Psoas muscle (tissue), 8 donors: ENCODE results near the gene IFIT2. TPM values are rescaled to one million over a fixed set of nuclear protein-coding genes. Genes with fewer than 3 reads are reported as not detected.

Experiments used
- ATAC-seq, 4 donors: fragments of 200-7000 bp; cut with Tn5 transposase; one replicate each; pipeline ENCODE4 v1.9.1; 2020; ENCODE audit warnings: moderate library complexity in 3 of 4, mild to moderate bottlenecking in 2 of 4
- DNase-seq, 2 donors: peaks; one replicate each; pipeline ENCODE4 v3.0.0-alpha.2; 2020
- H3K27ac ChIP-seq: fragments of 200-600 bp; one replicate; pipeline ENCODE4 v1.8.0; 2022
- H3K27me3 ChIP-seq, 3 donors: fragments of 200-600 bp in 1 of 3; one replicate each; pipeline versions ENCODE4 v1.6.1 to v1.8.0; 2013 to 2022; ENCODE audit warnings: low read length in 2 of 3, mild to moderate bottlenecking in 2 of 3, moderate library complexity in 1 of 3; ENCODE audit not compliant: insufficient read depth in 3 of 3
- H3K36me3 ChIP-seq, 2 donors: fragments of 200-600 bp in 1 of 2; one replicate each; pipeline versions ENCODE4 v1.6.1 to v1.8.0; 2013 to 2022; ENCODE audit warnings: low read depth in 1 of 2, mild to moderate bottlenecking in 1 of 2, moderate library complexity in 1 of 2; ENCODE audit not compliant: insufficient read depth in 1 of 2
- H3K4me1 ChIP-seq: fragments of 200-600 bp; one replicate; pipeline ENCODE4 v1.8.0; 2022
- H3K4me3 ChIP-seq: fragments of 200-600 bp; one replicate; pipeline ENCODE4 v1.8.0; 2022; ENCODE audit warnings: mild to moderate bottlenecking
- H3K9me3 ChIP-seq: fragments of 200-600 bp; one replicate; pipeline ENCODE4 v1.8.0; 2022
- CTCF ChIP-seq: fragments of 200-600 bp; IDR thresholded peaks from one replicate; pipeline ENCODE4 v1.8.0; 2022; ENCODE audit warnings: antibody characterized with exemption
- WGBS, 3 donors: extraction: QIAGEN DNeasy Blood & Tissue Kit; methylation state at CpG; one replicate each; pipeline versions ENCODE4 v1.1.6 to v1.1.7; 2013; 5-methylcytosine and 5-hydroxymethylcytosine counted together
- intact Hi-C, 2 donors: fragments of 100-400 bp; cut with DNase I; formaldehyde crosslinking; loops; one replicate each; pipeline versions ENCODE4 v1.11.0 to v1.14.2; 2022
- polyA plus RNA-seq, 3 donors: library from polyadenylated mRNA; stranded (reverse); fragments of 200-250 nt; gene quantifications; one replicate each; pipeline ENCODE4 v1.2.3, GENCODE V29; 2013
- total RNA-seq, 4 donors: library from RNA; stranded (reverse); fragmentation: NEBNext Ultra II Directional in 2 of 4; extraction: Animal tissue kit (Norgen Biotek cat#: 25700) in 2 of 4; gene quantifications; one replicate each; pipeline versions ENCODE4 v1.2.1 to v1.2.4, GENCODE V29; 2021 to 2023
- donor health status: healthy with polysubstance abuse.
- donor health status: DM: no; HTN: no; CAD: no; lungs with moderate emphysema.
- donor health status: Bipolar disorder and iron deficiency.
- donor health status: healthy.
- donor health status: DM: yes; HTN: yes; CAD: no.
- donor health status: DM: no; HTN: no; CAD: no.
- donor health status: DM: no; HTN: no; CAD: no.
- donor health status: DM: yes; HTN: yes; CAD: no.

Gene IFIT2
- total and polyA plus RNA-seq, 7 donors: 1.2 to 4.2 (median 1.3) TPM

DNA sequence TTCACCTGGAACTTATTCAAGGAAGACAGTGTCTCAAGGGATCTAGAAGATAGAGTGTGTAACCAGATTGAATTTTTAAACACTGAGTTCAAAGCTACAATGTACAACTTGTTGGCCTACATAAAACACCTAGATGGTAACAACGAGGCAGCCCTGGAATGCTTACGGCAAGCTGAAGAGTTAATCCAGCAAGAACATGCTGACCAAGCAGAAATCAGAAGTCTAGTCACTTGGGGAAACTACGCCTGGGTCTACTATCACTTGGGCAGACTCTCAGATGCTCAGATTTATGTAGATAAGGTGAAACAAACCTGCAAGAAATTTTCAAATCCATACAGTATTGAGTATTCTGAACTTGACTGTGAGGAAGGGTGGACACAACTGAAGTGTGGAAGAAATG is 36.9 kb downstream of the IFIT2 start:
- Histone ChIP-seq H3K27ac (peak overlapping the region; percentile 32), H3K36me3 (peaks cover 0 to 8% of the 10 kb centered on the region in 2 donors), H3K4me1 (peaks cover 24% of the 10 kb centered on the region), H3K4me3 (no peak overlapping the region), H3K9me3 (no peaks in the 10 kb centered on the region), H3K27me3 (no peaks in the 10 kb centered on the region)
- intact Hi-C loops: loop anchor here in 1 of 2 donors (5.0 kb wide), 1 partner anchor 34 kb away; no protein-coding TSS in a partner anchor
- peak in 2 of 4 donors; percentile 17 to 39 for ATAC-seq
- 40 to 77% (median 42%) methylated on average over 3 of the region's 3 CpGs for WGBS, 3 donors
- TF ChIP-seq CTCF: no peak
- no peak for DNase-seq

GRCh38 chr10:89339875-89340274 is 38.0 kb downstream of the IFIT2 start:
- ATAC-seq: peak in 1 of 4 donors; percentile 25
- Histone ChIP-seq H3K4me3 (no peak overlapping the region), H3K4me1 (peaks cover 18% of the 10 kb centered on the region), H3K9me3 (no peaks in the 10 kb centered on the region), H3K36me3 (peaks cover 0 to 8% of the 10 kb centered on the region in 2 donors), H3K27ac (no peak overlapping the region), H3K27me3 (no peaks in the 10 kb centered on the region)
- intact Hi-C loops: loop anchor here in 1 of 2 donors (5.0 kb wide), 1 partner anchor 32 kb away; no protein-coding TSS in a partner anchor
- TF ChIP-seq CTCF: no peak
- WGBS, 3 donors: 92 to 100% (median 93%) methylated on average over 4 of the region's 4 CpGs
- no peak for DNase-seq

- ATAC-seq: no peak
- Histone ChIP-seq H3K27me3 (no peaks in the 10 kb centered on the region), H3K27ac (no peak overlapping the region), H3K4me1 (peaks cover 18% of the 10 kb centered on the region), H3K4me3 (no peak overlapping the region), H3K36me3 (peaks cover 0 to 8% of the 10 kb centered on the region in 2 donors), H3K9me3 (no peaks in the 10 kb centered on the region)
- intact Hi-C loops: no loop called here
- DNase-seq: no peak
- 83 to 94% (median 85%) methylated on average over 3 of the region's 3 CpGs for WGBS, 3 donors
- TF ChIP-seq CTCF: no peak
These were observed 39.8 kb downstream of the IFIT2 start for GRCh38 chr10:89341649-89342048.

DNA sequence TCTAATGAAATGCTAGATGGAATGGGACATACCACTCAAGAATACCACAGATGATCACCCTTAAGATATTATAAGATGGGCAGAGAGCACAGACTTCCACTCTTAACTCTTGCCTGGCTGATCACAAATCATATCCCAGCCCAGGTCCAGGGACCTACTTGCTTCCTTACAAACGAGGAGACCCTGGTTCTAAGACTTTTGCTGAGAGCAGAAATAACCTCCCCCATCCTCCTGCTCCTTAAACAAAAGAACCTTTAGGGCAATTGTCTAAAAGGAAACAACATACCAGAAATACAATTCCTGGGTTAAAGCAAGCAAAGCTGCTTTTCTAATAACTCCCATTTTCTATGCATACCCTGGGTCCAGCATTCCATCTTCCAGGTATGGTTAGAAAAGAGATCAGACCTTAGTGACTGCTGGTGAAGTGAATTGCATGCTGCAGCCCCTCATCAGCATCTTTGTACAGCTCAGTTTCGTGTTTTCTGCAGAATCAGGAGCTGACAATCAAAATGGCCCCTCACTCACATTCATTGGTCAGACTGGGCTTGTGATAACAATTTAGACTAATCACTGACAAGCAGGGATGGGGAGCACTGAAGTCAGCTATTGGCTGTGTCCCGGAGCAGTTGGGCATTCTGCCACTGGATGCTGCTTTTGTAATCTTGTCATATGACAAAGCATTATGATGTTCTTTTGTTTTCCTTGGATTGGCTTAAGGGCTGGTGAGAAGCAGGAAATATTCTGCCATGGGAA is 40.5 kb downstream of the IFIT2 start:
- intact Hi-C loops: no loop called here
- no peak overlapping the region for H3K4me3 ChIP-seq
- ATAC-seq: peak in 2 of 4 donors; percentile 24 to 40

More for the DNA sequence above, 40.5 kb downstream of the IFIT2 start:
- Histone ChIP-seq H3K4me1 (peaks cover 20% of the 10 kb centered on the region), H3K9me3 (no peaks in the 10 kb centered on the region), H3K27ac (no peak overlapping the region), H3K36me3 (peaks cover 0 to 8% of the 10 kb centered on the region in 2 donors), H3K27me3 (no peaks in the 10 kb centered on the region)
- no peak for TF ChIP-seq CTCF
- WGBS, 3 donors: 54 to 66% (median 55%) methylated on average over 3 of the region's 3 CpGs
- DNase-seq: peak; percentile 66 to 69
